ENCODE measurements around the gene SPIRE2.
"Not testable (repeated sequence)": the region's sequence is repeated elsewhere in the genome, so short reads cannot be mapped to it uniquely, and the experiment has no call there.

Gene SPIRE2

DNA sequence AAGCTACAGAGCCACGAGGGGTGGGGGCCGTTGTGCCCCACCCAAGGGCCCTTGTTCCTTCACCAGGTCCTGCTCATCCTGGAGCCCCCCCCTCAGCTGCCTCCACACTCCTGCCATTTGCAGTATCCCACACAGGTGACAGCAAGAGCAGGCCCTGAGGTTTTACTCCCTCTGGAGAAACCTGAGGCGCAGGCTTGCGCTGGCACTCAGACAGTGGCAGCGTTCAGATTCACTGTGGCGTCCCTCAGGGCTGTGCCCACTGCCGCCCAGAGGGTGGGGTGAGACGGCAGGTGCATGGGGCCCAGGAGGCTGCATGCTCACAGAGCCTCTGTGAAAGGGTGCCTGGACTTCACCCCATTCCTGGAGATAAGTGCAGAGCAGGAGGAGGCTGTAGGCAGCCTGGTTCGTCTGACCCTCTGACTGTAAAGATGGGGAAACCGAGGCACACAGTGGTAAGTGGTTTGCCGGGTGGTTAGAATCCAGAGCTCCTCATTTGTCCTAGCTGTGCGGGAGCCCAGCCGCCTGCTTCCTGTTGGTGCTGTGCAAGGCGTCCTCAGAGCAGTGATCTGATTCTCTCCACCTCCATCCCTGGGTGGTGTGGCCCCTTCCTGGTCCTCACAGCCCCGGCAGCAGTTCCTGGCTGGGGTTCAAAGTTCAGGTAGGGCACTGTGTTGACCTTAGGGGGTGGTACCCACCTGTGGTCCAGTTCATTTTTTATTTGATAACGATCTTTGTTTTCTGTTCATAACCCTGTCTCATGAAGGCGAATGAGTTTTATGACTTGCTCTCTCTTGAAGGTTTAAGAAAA, 1.6 kb downstream of the SPIRE2 start:
- DNase-seq: peak in 1 of 42 donors; percentile 29
- intact Hi-C loops (cut with DNase I): no loop called here

- DNase-seq: no peak
- intact Hi-C loops (cut with DNase I): no loop called here
Measured at GRCh38 chr16:89831810-89832328, 3.6 kb downstream of the SPIRE2 start.

DNA sequence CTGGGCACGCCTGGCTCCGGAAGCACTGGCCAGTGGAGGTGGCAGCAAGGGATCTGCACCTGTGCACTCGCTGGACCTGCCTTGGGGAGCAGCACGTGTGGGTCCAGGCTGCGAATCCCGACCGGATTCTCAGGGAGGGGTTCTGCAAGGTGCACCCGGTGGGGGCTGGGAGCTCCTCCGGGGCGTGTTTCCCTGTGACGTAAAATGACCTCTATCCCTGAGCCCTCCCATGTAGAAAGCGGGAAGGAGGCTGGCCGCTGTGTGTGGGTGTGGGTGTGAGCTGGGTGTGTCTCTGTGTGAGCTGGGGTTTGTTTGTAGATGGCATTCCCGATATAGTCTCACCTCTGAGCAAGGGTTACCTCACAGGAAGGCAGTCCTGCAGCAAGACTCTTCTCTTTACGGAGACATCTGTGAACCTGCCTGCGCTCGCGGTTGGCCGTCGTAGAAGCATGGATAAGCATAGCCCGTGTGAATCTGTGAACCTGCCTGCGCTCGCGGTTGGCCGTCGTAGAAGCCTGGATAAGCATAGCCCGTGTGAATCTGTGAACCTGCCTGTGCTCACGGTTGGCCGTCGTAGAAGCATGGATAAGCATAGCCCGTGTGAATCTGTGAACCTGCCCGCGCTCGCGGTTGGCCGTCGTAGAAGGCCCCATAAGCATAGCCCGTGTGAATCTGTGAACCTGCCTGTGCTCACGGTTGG, 5.5 kb downstream of the SPIRE2 start:
- intact Hi-C loops (cut with DNase I); DNase-seq: not testable (repeated sequence)

GRCh38 chr16:89834813-89835363, 6.6 kb downstream of the SPIRE2 start:
- DNase-seq; intact Hi-C loops (cut with DNase I): not testable (repeated sequence)

DNA sequence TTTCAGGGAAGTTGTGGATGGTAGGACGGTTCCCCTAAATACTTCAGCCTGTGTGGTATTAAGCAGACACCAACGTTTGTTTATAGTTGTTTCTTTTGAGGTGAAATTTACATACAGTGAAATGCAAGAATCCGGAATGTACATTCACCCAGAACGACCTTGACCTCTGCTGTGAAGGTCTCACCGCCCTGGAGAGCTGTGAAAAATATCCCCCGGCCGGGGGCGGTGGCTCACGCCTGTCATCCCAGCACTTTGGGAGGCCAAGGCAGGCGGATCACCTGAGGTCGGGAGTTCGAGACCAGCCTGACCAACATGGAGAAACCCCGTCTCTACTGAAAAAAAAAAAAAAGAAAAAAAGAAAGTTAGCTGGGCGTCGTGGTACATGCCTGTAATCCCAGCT, 8.2 kb downstream of the SPIRE2 start:
- DNase-seq; intact Hi-C loops (cut with DNase I): not testable (repeated sequence)

- intact Hi-C loops (cut with DNase I): no loop called here
- DNase-seq: no peak
Measured at GRCh38 chr16:89837014-89837546, 8.8 kb downstream of the SPIRE2 start.

GRCh38 chr16:89841275-89841674, 13.0 kb downstream of the SPIRE2 start:
- no peak for DNase-seq
- intact Hi-C loops (cut with DNase I): no loop called here

DNA sequence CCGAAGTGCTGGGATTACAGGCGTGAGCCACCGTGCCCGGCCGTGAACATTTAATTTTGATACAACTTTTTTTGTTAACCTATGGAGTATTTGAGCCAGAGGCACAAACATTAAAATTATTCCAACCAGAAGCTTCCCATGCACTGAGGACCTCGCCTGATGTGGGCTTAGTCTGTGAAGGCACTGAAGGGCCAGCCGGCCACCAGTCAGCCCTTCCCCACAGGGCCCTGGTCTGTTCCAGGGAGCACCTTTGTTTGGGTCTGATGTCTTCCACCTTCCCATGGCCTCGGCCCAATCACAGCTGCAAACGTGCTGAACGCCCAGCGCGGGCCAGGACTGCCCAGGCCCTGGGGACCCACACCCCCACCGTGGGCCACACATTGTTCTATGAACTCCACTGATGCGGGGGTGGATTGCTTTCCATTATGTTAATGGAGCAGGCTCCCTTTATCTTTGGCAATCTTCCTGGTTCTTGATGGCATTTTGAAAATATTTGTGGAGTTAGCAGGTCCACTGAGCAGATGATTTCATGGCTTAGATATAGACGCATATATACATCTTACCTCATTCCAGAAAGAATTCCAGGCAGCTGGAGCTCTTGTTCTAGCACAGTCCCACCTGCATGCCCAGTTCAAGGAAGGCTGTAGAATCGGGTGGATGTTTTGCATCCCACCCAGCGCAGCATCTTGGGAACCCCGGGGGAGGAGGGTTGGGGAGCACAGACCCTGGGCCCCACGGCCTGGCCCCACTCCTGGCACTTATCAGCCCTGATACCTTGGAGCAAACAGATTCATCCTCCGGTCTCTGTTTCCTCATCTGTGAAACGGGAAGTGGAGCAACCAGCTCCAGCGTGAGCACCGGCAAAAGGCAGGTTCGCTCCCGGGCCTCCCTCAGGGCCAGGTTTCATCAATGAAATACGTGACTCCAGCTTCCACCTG, 14.5 kb downstream of the SPIRE2 start:
- DNase-seq: no peak
- intact Hi-C loops (cut with DNase I): no loop called here

GRCh38 chr16:89843409-89844350, 15.4 kb downstream of the SPIRE2 start:
- intact Hi-C loops (cut with DNase I): no loop called here
- no peak for DNase-seq

GRCh38 chr16:89844739-89845339, 16.6 kb downstream of the SPIRE2 start:
- DNase-seq: no peak
- intact Hi-C loops (cut with DNase I): no loop called here

- intact Hi-C loops (cut with DNase I): no loop called here
- DNase-seq: no peak
Measured at GRCh38 chr16:89845417-89845816, 17.1 kb downstream of the SPIRE2 start.

DNA sequence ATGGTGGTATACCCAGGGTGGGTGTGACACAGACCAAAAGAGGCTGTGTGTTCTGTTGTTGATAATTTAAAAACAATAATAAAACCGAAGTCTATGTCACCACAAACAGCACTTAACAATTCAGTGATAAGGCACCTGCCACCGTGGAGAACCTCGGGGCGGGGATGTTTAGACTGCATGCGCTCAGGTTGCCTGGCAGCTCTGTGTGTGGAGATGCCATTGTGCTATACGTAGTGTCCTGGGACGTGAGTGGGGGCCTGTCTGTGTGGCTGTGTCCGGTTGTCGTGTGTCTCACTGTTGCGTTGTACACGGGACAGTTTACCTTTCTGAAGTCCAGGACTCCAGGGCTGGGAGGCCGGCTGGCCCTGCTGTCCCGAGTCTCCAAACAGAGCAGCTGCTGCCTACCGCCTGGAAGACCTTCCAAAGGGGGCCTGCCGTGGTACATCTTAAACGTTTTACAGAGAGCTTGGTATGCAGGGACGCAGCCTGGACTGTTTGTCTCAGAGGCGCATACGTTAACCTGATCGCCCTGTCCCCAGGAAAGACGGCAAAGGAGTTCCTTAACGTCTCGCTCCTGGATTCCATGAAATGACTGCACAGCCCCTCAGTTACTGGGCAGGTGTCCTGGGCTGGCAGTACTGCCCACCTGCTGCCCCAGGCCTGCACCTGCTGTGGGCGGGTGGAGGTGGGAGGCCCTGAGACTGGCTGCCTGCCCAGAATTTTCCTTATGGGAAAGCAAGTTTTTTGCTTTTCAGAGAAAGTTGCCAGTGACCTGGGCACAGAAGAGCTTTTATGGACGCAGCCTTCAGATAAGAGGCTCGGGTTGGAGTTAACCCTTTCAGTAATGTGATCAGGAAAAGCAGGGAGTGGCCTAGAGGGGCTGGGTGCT, 19.0 kb downstream of the SPIRE2 start:
- no peak for DNase-seq
- intact Hi-C loops (cut with DNase I): no loop called here

- DNase-seq: no peak
- intact Hi-C loops (cut with DNase I): no loop called here
Measured at GRCh38 chr16:89847940-89848297, 19.6 kb downstream of the SPIRE2 start.

- intact Hi-C loops (cut with DNase I): no loop called here
- DNase-seq: no peak
Measured at GRCh38 chr16:89848974-89849373, 20.7 kb downstream of the SPIRE2 start.

DNA sequence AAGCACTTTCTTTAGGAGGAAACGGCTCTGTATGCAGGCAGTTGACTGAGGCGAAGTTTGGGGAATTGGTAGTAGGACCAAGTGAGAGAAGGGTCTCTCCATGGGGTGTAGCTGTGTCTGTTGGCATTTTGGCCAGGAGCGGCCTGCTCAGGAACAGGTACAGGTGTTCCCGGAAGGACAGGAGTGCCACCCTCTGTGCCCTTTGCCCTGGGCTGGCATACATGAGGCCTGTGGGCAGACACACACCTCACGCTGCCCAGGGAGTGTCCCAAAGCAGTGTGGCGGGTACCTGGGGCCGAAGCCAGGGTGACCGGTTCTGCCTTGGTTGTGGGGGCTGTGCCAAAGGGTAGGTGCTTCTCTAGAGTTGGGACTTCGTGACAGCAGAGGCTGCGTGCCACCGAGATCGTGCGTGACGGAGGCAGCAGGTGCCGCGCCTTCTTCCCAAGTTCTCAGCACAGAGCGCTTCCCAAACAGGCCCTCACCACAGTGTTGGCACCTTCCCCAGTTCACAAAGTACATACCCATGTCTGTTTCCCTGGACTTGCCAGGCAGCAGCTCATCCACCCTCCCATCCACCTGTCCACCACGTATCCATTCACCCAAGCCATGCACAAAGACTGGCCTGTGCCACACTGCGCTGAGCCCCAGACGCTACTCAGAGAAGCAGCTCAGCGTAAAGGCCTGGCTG, 25.2 kb downstream of the SPIRE2 start:
- no peak for DNase-seq
- intact Hi-C loops (cut with DNase I): no loop called here

Data from head of caudate nucleus (tissue), 42 donors.